Left lung (tissue), 10 donors: ENCODE results near the gene FNDC3B. TPM values are rescaled to one million over a fixed set of nuclear protein-coding genes. Genes with fewer than 3 reads are reported as not detected.
"Not testable (repeated sequence)": the region's sequence is repeated elsewhere in the genome, so short reads cannot be mapped to it uniquely, and the experiment has no call there.

Source experiments
- ATAC-seq: fragments of 200-7000 bp; cut with Tn5 transposase; one replicate; pipeline ENCODE4 v1.9.1; 2020; ENCODE audit warnings: moderate library complexity
- DNase-seq, 4 donors: peaks; one replicate each; pipeline ENCODE4 v3.0.0-alpha.2; 2013 to 2020
- H3K27ac ChIP-seq, 2 donors: fragments of 200-600 bp; sonication (generic) in 1 of 2; one replicate each; pipeline versions ENCODE4 v1.5.0 to v1.8.0; 2020 to 2021
- H3K27me3 ChIP-seq, 2 donors: fragments of 200-600 bp; sonication (generic) in 1 of 2; one replicate each; pipeline versions ENCODE4 v1.5.0 to v1.8.0; 2020 to 2021
- H3K36me3 ChIP-seq, 2 donors: fragments of 200-600 bp; sonication (generic) in 1 of 2; one replicate each; pipeline versions ENCODE4 v1.5.0 to v1.8.0; 2020 to 2021
- H3K4me1 ChIP-seq, 2 donors: fragments of 200-600 bp; one replicate each; pipeline ENCODE4 v1.8.0; 2021
- H3K4me3 ChIP-seq, 2 donors: fragments of 200-600 bp; sonication (generic) in 1 of 2; one replicate each; pipeline versions ENCODE4 v1.5.0 to v1.8.0; 2020 to 2021; ENCODE audit warnings: mild to moderate bottlenecking in 1 of 2
- H3K9me3 ChIP-seq, 2 donors: fragments of 200-600 bp; sonication (generic) in 1 of 2; one replicate each; pipeline versions ENCODE4 v1.5.0 to v1.8.0; 2020 to 2021
- intact Hi-C, 2 donors: fragments of 100-400 bp; cut with DNase I; formaldehyde crosslinking; loops; one replicate each; pipeline versions ENCODE4 v1.11.2 to v1.14.2; 2022
- polyA plus RNA-seq, 6 donors: library from polyadenylated mRNA; unstranded; fragments of 120-200 nt; gene quantifications; one replicate each; pipeline ENCODE4 v1.2.1, GENCODE V29; 2013; ENCODE audit not compliant: insufficient read length in 6 of 6
- total RNA-seq, 2 donors: library from RNA; stranded (reverse); fragmentation: NEBNext Ultra II Directional; extraction: Animal tissue kit (Norgen Biotek cat#: 25700); gene quantifications; one replicate each; pipeline ENCODE4 v1.2.1, GENCODE V29; 2021
- TF ChIP-seq, protein P1 (sequence below), 2 donors: fragments of 200-600 bp; sonication (generic) in 1 of 2; IDR thresholded peaks; one replicate each; pipeline versions ENCODE4 v1.5.0 to v1.8.0; 2021; ENCODE audit warnings: antibody characterized with exemption in 2 of 2
- donor health status: DM: no; HTN: yes; CAD: no.
- donor health status: DM: no; HTN: no; CAD: no.

The FNDC3B gene
- total and polyA plus RNA-seq, 8 donors, result 35.2 to 185 (median 42.3) TPM

DNA sequence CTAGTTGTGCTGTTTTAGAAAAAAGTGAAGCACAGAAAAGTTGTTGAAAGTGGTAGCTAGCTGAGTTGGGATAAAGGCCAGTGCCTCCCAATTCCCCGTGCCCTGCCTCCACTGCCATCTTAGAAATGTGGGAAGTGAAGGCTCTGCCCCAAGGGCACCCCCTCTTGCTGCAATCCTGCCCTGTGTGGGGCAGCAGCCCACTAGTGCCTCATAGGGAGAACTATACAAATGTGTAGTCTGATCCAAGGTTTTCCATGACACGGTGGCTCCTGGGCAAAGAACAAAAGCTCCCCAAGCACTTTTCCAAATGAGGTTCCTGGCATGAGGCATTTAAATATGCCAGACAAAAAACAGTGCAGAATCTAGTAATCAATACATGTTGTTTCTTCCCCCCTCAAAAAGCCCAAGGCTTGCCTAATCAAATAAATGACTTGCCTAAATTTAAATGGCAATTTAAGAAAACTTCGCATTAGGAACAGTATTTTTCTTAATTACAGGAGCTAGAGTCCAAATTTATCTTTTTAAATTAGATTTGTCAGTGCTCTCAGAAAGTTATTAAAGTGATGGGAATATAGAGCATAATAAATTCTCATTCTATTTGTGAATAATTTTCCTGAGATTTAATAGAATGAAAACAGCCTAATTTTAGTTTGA is 325.1 kb downstream of the FNDC3B start:
- TF ChIP-seq, protein P1, sequence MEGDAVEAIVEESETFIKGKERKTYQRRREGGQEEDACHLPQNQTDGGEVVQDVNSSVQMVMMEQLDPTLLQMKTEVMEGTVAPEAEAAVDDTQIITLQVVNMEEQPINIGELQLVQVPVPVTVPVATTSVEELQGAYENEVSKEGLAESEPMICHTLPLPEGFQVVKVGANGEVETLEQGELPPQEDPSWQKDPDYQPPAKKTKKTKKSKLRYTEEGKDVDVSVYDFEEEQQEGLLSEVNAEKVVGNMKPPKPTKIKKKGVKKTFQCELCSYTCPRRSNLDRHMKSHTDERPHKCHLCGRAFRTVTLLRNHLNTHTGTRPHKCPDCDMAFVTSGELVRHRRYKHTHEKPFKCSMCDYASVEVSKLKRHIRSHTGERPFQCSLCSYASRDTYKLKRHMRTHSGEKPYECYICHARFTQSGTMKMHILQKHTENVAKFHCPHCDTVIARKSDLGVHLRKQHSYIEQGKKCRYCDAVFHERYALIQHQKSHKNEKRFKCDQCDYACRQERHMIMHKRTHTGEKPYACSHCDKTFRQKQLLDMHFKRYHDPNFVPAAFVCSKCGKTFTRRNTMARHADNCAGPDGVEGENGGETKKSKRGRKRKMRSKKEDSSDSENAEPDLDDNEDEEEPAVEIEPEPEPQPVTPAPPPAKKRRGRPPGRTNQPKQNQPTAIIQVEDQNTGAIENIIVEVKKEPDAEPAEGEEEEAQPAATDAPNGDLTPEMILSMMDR (IDR thresholded peaks at IDR 0.05), result no peak
- Histone ChIP-seq H3K27me3 (no peaks in the 10 kb centered on the region), H3K36me3 (peaks cover 0 to 85% of the 10 kb centered on the region in 2 donors), H3K27ac (no peak overlapping the region), H3K4me3 (no peak overlapping the region), H3K4me1 (no peaks in the 10 kb centered on the region), H3K9me3 (no peaks in the 10 kb centered on the region)
- ATAC-seq (no peak), DNase-seq (no peak)
- intact Hi-C loops, result no loop called here

DNA sequence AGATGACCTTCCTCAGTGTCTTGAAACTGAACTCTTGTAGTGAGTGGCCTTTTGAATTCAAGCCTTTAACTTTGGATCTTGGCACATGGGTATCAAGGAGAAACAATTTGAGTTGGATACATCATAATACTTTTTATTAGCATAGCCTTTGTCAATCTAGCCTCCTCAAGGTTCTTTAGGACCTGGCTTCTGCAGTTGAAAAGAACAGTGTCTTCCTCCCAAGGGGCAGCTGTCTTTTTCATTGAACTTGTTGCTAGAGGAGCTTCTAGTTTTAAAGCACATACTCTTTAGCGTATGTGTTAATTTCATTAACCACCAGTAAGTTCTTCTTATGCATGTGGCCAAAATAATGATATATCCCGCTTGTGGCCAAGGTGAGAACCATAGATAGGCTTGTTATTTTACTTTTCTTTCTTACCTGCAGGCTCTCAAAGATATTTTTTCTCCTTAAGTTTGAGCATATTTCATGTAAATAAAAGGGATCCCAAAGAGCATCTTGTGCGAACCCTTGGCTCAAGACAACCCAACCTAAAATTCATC is 325.7 kb downstream of the FNDC3B start:
- Histone ChIP-seq H3K27ac (no peak overlapping the region), H3K36me3 (peaks cover 0 to 91% of the 10 kb centered on the region in 2 donors), H3K4me1 (no peaks in the 10 kb centered on the region), H3K27me3 (no peaks in the 10 kb centered on the region), H3K4me3 (no peak overlapping the region), H3K9me3 (no peaks in the 10 kb centered on the region)
- intact Hi-C loops, result no loop called here
- TF ChIP-seq, protein P1 (IDR thresholded peaks at IDR 0.05), result no peak
- DNase-seq (no peak), ATAC-seq (no peak)

DNA sequence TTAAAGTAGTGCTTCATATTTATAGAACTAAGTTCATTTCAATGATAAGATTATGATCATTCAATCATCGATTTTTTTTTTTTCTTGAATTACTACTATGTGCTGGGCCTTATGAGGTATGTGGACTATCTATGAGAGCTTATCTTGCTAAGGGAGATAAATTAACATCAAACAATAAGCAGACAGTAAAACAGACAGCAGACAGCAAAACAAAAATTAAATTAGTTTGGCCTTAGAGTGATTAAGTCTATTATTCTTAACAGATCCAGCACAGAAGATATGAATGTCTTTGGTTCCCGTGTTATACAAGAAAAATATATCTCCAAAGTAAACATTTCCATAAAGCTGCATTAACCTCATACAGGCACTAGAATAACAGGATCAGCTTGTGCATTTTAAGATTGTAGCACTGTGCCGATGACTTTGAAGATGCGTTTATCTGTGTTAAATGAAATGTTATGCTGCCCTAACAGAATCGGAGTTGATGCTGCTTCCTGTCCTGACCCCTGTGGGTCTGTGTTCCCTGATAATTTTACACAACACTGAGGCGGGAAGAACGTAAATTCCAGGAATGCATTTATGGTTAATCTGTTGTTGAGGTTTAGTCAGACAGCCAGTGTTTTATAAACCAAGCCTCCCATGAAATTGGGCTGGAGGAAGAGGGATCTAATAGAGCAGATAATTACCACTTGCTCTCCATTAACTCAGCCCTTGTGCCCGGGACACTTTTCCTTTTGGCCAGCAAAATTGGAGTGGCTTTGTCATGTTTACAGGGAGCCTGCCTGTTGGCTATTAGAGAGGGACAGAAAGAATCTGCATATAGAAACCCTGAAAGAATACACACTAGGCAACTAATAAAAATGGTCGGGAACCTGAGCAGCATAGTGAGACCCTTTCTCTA is 328.1 kb downstream of the FNDC3B start:
- Histone ChIP-seq H3K9me3 (no peaks in the 10 kb centered on the region), H3K27me3 (no peaks in the 10 kb centered on the region), H3K4me1 (no peaks in the 10 kb centered on the region), H3K27ac (no peak overlapping the region), H3K4me3 (no peak overlapping the region), H3K36me3 (peaks cover 0 to 95% of the 10 kb centered on the region in 2 donors)
- TF ChIP-seq, protein P1 (IDR thresholded peaks at IDR 0.05), result no peak
- ATAC-seq, result no peak
- no peak for DNase-seq
- intact Hi-C loops, result no loop called here

DNA sequence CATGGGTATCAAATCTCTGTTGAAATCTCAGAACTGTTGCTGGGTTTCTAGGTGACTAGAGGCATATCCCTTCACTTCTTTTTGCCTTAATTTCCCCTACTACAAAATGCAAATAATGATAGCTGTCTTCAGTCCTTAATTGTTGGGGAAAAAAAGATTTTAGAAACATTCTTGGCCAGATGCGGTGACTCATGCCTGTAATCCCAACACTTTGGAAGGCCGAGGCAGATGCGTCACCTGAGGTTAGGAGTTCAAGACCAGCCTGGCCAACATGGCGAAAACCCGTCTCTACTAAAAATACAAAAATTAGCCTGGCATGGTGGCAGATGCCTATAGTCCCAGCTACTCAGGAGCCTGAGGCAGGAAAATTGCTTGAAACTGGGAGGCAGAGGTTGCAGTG is 329.2 kb downstream of the FNDC3B start:
- peaks cover 0 to 95% of the 10 kb centered on the region in 2 donors for H3K36me3 ChIP-seq
- H3K4me3 ChIP-seq, intact Hi-C loops, H3K27ac ChIP-seq, ATAC-seq, DNase-seq, H3K9me3 ChIP-seq, H3K27me3 ChIP-seq, H3K4me1 ChIP-seq: not testable (repeated sequence)

DNA sequence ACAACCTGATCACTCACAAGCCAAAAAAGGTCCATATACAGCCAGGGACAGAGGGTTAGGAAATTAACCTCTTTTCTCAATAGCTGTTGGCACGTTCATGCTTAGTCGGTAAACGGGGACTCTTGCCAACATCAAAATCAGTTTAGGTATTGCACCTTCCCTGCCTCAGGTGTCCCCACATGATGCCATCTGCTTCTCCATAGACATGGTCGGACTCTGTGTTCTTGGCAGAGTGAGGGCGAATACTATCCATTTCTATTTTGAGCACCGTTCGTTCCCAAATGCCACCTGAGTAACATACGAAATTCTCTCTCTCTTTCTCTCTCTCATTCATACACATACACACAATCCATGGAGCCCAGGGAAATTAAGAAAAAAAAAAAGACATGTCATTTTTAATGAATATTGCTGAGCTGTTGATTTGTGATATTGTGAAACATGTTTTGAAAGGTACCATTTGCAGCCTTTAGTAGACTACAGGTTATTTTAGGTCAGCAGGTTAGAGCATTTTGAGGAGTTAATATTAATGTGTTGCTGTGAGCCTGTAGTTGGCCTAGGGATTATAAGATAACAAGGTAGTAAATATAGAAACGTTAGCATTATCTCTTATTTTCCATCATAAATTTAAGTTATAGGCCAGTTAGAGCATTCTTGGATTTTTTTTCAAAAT is 330.3 kb downstream of the FNDC3B start:
- peaks cover 0 to 95% of the 10 kb centered on the region in 2 donors for H3K36me3 ChIP-seq
- H3K27me3 ChIP-seq, result no peaks in the 10 kb centered on the region
- no peak overlapping the region for H3K4me3 ChIP-seq
- no peaks in the 10 kb centered on the region for H3K4me1 ChIP-seq
- intact Hi-C loops, result no loop called here
- TF ChIP-seq, protein P1 (IDR thresholded peaks at IDR 0.05), result no peak
- no peaks in the 10 kb centered on the region for H3K9me3 ChIP-seq
- DNase-seq (no peak), ATAC-seq (no peak)
- H3K27ac ChIP-seq, result no peak overlapping the region
